ENCODE data around the gene C9orf85.
"Not testable (repeated sequence)": the region's sequence is repeated elsewhere in the genome, so short reads cannot be mapped to it uniquely, and the experiment has no call there.

Gene C9orf85

GRCh38 chr9:72006501-72006900, 95.1 kb downstream of the C9orf85 start:
- DNase-seq (ENCODE audit: low read depth in 2 of 2), result no peak

GRCh38 chr9:72007726-72008125, 96.3 kb downstream of the C9orf85 start:
- DNase-seq (ENCODE audit: low read depth in 2 of 2), result not testable (repeated sequence)

GRCh38 chr9:72012646-72013045, 101.2 kb downstream of the C9orf85 start:
- DNase-seq (ENCODE audit: low read depth in 2 of 2), result no peak

DNA sequence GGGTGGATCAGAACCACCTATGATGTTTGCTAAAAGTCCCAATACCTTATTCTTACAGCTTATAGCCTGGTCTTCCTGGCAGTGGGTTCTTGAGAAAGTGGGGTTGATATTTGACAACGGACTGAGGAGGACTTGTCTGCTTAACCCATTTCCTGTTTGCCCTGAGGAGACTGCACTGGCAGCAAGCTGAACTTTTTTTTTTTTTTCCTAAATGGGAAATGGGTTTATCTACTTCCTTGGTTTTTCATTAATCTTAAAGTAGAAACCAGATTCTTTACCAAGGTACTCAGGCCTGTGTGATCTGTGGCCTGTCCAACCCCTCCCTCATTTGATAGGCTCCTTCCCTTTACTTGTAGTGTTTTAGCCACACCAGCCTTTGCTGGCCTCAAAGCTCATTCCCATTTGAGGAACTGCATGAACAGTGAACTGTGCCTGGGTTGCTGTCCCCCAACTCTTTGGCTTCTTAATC, 101.9 kb downstream of the C9orf85 start:
- no peak for DNase-seq (ENCODE audit: low read depth in 2 of 2)

GRCh38 chr9:72022841-72023240, 111.4 kb downstream of the C9orf85 start:
- DNase-seq (ENCODE audit: low read depth in 2 of 2), result no peak
